WTC11 (cell line): ENCODE measurements around the gene TSKU. TPM values are rescaled to one million over a fixed set of nuclear protein-coding genes. Genes with fewer than 3 reads are reported as not detected.
"Not testable (repeated sequence)": the region's sequence is repeated elsewhere in the genome, so short reads cannot be mapped to it uniquely, and the experiment has no call there.

ENCODE experiments used
- ATAC-seq: fragments of 200-7000 bp; cut with Tn5 transposase; 2 replicates; pipeline ENCODE4 v1.10.0; 2021; ENCODE audit warnings: mild to moderate bottlenecking, moderate library complexity
- CTCF ChIA-PET: fragments of 300-600 bp; sonication (Branson Sonifier 250); formaldehyde crosslinking; loops from one replicate; lab custom pipeline; 2021; ENCODE audit warnings: antibody characterized with exemption; lab: Charles Lee
- POLR2A ChIA-PET: fragments of 350-600 bp; sonication (Branson Sonifier 250); formaldehyde crosslinking; loops from one replicate; lab custom pipeline; 2021; ENCODE audit warnings: antibody characterized with exemption; lab: Charles Lee
- DNase-seq: peaks from one replicate; pipeline ENCODE4 v3.0.0; 2021; ENCODE audit warnings: low spot score
- H3K27ac Mint-ChIP-seq: 2 replicates; pipeline ENCODE4 v1.8.0; 2021; ENCODE audit warnings: mixed read lengths
- H3K27me3 Mint-ChIP-seq: 2 replicates; pipeline ENCODE4 v1.8.0; 2021; ENCODE audit warnings: low read depth, mild to moderate bottlenecking, moderate library complexity, mixed read lengths
- H3K36me3 Mint-ChIP-seq: 2 replicates; pipeline ENCODE4 v1.8.0; 2021; ENCODE audit warnings: mixed read lengths
- H3K4me1 Mint-ChIP-seq: 2 replicates; pipeline ENCODE4 v1.8.0; 2022; ENCODE audit warnings: mixed read lengths
- H3K4me3 Mint-ChIP-seq: 2 replicates; pipeline ENCODE4 v1.8.0; 2021; ENCODE audit warnings: mild to moderate bottlenecking, moderate library complexity, mixed read lengths
- H3K9me3 Mint-ChIP-seq: 2 replicates; pipeline ENCODE4 v1.8.0; 2021; ENCODE audit warnings: mixed read lengths
- ELF4 ChIP-seq: sonication (generic); formaldehyde crosslinking; IDR thresholded peaks from 2 replicates; pipeline ENCODE4 v1.8.1; 2022; ENCODE audit warnings: low read depth, mild to moderate bottlenecking, moderate library complexity, missing genetic modification reagents
- EMX1 ChIP-seq: fragments of 250-450 bp; sonication (Bioruptor Pico); IDR thresholded peaks from 2 replicates; pipeline ENCODE4 v1.8.0; 2021; ENCODE audit warnings: mild to moderate bottlenecking
- ETV6 ChIP-seq: sonication (generic); formaldehyde crosslinking; IDR thresholded peaks from 2 replicates; pipeline ENCODE4 v1.8.1; 2022; ENCODE audit warnings: mild to moderate bottlenecking, missing genetic modification reagents
- GABPB1 ChIP-seq: sonication (generic); formaldehyde crosslinking; IDR thresholded peaks from 2 replicates; pipeline ENCODE4 v1.8.1; 2023; ENCODE audit warnings: mild to moderate bottlenecking, missing genetic modification reagents
- KAT7 ChIP-seq: sonication (generic); formaldehyde crosslinking; IDR thresholded peaks from 2 replicates; pipeline ENCODE4 v1.8.1; 2023; ENCODE audit warnings: missing genetic modification reagents, mild to moderate bottlenecking, borderline replicate concordance
- NFYB ChIP-seq: sonication (generic); formaldehyde crosslinking; conservative IDR thresholded peaks from 2 replicates; pipeline ENCODE4 v1.8.0; 2022; ENCODE audit warnings: low read depth, missing genetic modification reagents
- TEAD4 ChIP-seq: sonication (generic); formaldehyde crosslinking; IDR thresholded peaks from 2 replicates; pipeline ENCODE4 v1.8.0; 2022; ENCODE audit warnings: mild to moderate bottlenecking, missing genetic modification reagents
- ZBTB21 ChIP-seq: sonication (generic); formaldehyde crosslinking; IDR thresholded peaks from 2 replicates; pipeline ENCODE4 v1.8.1; 2023; ENCODE audit warnings: mild to moderate bottlenecking, missing genetic modification reagents, borderline replicate concordance
- total RNA-seq: library from RNA; stranded (reverse); gene quantifications from 3 replicates; pipeline ENCODE4 v1.2.3, GENCODE V29; 2021
- TF ChIP-seq, protein P1 (sequence below): sonication (generic); formaldehyde crosslinking; IDR thresholded peaks from 2 replicates; pipeline ENCODE4 v1.8.1; 2022; ENCODE audit warnings: mild to moderate bottlenecking, moderate library complexity, missing genetic modification reagents
- TF ChIP-seq, protein P2 (sequence below): sonication (generic); formaldehyde crosslinking; IDR thresholded peaks from 2 replicates; pipeline ENCODE4 v1.8.0; 2022; ENCODE audit warnings: mild to moderate bottlenecking, missing genetic modification reagents
- TF ChIP-seq, protein P3 (sequence below): sonication (generic); formaldehyde crosslinking; IDR thresholded peaks from 2 replicates; pipeline ENCODE4 v1.8.0; 2023; ENCODE audit warnings: missing genetic modification reagents, mild to moderate bottlenecking, borderline replicate concordance
- TF ChIP-seq, protein P4 (sequence below): fragments of 250-450 bp; sonication (Bioruptor Pico); IDR thresholded peaks from 2 replicates; pipeline ENCODE4 v1.9.0; 2021; ENCODE audit warnings: mild to moderate bottlenecking, borderline replicate concordance

TSKU gene
- total RNA-seq, 1 experiment from 2014 or later = 30.3 TPM

DNA sequence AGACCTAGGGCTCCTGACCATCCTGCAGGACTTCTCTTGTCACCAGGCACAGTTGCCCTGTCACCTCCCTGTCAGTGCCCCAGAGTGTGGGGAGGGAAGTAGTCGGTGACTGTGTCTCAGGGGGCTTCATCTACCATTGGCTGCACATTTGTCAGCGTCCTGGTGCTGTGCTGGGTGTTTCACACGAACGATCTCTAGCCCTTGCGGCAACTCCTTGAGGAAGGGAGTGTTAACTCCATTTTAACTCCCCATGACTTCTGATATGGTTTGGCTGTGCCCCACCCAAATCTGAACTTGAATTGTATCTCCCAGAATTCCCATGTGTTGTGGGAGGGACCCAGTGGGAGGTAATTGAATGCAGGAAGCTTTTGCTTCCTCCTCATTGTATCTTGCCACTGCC is 7.1 kb downstream of the TSKU start:
- Mint-ChIP-seq H3K27ac (peak overlapping the region; percentile 8; the same call in 1 of the 2 replicates), H3K9me3 (peaks cover 30% of the 10 kb centered on the region), H3K4me3 (no peak overlapping the region), H3K36me3 (peaks cover 36% of the 10 kb centered on the region), H3K4me1 (peaks cover 74% of the 10 kb centered on the region), H3K27me3 (no peaks in the 10 kb centered on the region)
- no peak for ATAC-seq
- CTCF ChIA-PET = interaction anchor here (0.7 kb wide), 1 partner anchor 92 kb away, joined by 3 read pairs; no protein-coding TSS in a partner anchor
- TF ChIP-seq, protein P1, sequence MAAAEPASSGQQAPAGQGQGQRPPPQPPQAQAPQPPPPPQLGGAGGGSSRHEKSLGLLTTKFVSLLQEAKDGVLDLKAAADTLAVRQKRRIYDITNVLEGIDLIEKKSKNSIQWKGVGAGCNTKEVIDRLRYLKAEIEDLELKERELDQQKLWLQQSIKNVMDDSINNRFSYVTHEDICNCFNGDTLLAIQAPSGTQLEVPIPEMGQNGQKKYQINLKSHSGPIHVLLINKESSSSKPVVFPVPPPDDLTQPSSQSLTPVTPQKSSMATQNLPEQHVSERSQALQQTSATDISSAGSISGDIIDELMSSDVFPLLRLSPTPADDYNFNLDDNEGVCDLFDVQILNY (CRISPR knock-in tag) = no peak
- no peak for TF ChIP-seq ELF4 (CRISPR knock-in tag)
- TF ChIP-seq, protein P2, sequence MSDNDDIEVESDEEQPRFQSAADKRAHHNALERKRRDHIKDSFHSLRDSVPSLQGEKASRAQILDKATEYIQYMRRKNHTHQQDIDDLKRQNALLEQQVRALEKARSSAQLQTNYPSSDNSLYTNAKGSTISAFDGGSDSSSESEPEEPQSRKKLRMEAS (CRISPR knock-in tag) = no peak
- TF ChIP-seq, all 79 proteins: peak for 0
- POLR2A ChIA-PET = no interaction called here
- no peak for DNase-seq

DNA sequence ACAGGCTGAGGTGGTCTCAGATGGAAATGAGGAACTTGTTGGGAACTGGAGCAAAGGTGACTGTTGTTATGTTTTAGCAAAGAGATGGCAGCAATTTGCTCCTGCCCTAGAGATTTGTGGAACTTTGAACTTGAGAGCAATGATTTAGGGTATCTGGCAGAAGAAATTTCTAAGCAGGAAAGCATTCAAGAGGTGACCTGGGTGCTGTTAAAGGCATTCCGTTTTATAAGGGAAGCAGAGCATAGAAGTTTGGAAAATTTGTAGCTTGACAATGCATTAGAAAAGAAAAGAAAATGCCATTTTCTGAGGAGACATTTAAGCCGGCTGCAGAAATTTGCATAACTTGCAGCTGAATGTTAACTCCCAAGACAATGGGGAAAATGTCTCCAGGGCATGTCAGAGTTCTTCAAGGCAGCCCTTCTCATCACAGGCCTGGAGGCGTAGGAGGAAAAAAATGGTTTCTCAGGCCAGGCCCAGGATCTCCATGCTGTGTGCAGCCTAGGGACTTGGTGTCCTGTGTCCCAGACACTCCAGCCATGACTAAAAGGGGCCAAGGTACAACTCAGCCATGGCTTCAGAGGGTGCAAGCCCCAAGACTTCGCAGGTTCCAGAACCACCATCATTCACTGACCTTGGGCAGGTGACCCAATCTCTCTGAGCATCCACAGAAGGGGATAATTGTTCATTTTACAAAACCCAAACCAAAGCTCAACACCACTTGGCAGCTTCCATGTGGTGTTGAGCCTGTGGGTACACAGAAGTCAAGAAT is 8.0 kb downstream of the TSKU start:
- POLR2A ChIA-PET = not testable (repeated sequence)
- CTCF ChIA-PET = interaction anchor here (2.0 kb wide), 1 partner anchor 57 kb away, joined by 5 read pairs; no protein-coding TSS in a partner anchor

DNA sequence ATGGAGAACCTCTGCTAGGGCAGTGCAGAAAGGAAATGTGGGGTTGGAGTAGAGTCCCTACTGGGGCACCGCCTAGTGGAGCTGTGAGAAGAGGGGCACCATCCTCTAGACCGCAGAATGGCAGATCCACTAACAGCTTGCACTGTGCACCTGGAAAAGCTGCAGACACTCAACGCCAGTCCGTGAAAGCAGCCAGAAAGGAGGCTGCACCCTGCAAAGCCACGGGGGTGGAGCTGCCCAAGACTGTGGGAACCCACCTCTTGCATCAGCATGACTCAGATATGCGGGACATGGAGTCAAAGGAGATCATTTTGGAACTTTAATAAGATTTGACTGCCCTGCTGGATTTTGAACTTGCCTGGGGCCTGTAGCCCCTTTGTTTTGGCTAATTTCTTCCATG is 8.7 kb downstream of the TSKU start:
- Mint-ChIP-seq H3K4me3 (no peak overlapping the region), H3K36me3 (peaks cover 44% of the 10 kb centered on the region), H3K9me3 (peaks cover 30% of the 10 kb centered on the region), H3K4me1 (peaks cover 59% of the 10 kb centered on the region), H3K27ac (no peak overlapping the region), H3K27me3 (no peaks in the 10 kb centered on the region)
- ATAC-seq (no peak), DNase-seq (no peak)
- TF ChIP-seq GABPB1 (CRISPR knock-in tag) (peak; percentile 74), KAT7 (CRISPR knock-in tag) (no peak)
- ChIA-PET POLR2A (no interaction called here), CTCF (interaction anchor here (2.0 kb wide), 1 partner anchor 58 kb away, joined by 5 read pairs; no protein-coding TSS in a partner anchor)

More for the DNA sequence above, 8.0 kb downstream of the TSKU start:
- not testable (repeated sequence) for ATAC-seq, H3K4me3 Mint-ChIP-seq, DNase-seq, H3K27ac Mint-ChIP-seq, H3K27me3 Mint-ChIP-seq
- Mint-ChIP-seq H3K4me1 (peaks cover 65% of the 10 kb centered on the region), H3K9me3 (peaks cover 30% of the 10 kb centered on the region), H3K36me3 (peaks cover 42% of the 10 kb centered on the region)

DNA sequence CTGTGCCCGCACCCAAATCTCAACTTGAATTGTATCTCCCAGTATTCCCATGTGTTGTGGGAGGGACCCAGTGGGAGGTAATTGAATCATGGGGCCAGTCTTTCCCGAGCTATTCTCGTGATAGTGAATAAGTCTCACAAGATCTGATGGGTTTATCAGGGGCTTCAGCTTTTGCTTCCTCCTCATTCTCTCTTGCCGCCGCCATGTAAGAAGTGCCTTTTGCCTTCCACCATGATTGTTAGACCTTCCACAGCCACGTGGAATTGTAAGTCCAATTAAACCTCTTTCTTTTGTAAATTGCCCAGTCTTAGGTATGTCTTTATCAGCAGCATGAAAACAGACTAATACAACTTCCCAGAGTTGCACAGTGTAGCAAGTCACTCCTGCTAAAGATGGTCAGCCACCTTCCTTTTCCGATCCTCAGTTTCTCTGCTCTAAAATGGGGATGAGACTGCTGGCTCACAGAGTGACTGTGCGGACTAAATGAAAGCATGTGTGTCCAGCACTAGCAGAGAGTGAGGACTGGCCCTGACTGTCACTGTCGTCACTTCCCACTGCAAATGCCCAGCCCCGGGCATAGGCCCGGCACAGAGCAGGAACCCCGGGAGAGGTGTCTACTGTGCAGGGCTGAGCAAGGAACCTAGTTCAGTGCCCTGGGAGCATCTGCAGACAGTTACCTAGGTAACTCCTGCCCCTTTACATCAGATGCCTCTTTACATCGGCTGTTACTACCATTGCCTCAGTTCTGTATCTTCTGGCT is 9.5 kb downstream of the TSKU start:
- H3K4me1 Mint-ChIP-seq = peaks cover 51% of the 10 kb centered on the region
- H3K4me3 Mint-ChIP-seq = no peak overlapping the region
- ATAC-seq = no peak
- H3K9me3 Mint-ChIP-seq = peaks cover 30% of the 10 kb centered on the region
- no peak for DNase-seq
- no peaks in the 10 kb centered on the region for H3K27me3 Mint-ChIP-seq
- no peak for TF ChIP-seq TEAD4
- no peak for TF ChIP-seq NFYB (CRISPR knock-in tag)
- TF ChIP-seq EMX1 (CRISPR knock-in tag) = no peak
- TF ChIP-seq, protein P3, sequence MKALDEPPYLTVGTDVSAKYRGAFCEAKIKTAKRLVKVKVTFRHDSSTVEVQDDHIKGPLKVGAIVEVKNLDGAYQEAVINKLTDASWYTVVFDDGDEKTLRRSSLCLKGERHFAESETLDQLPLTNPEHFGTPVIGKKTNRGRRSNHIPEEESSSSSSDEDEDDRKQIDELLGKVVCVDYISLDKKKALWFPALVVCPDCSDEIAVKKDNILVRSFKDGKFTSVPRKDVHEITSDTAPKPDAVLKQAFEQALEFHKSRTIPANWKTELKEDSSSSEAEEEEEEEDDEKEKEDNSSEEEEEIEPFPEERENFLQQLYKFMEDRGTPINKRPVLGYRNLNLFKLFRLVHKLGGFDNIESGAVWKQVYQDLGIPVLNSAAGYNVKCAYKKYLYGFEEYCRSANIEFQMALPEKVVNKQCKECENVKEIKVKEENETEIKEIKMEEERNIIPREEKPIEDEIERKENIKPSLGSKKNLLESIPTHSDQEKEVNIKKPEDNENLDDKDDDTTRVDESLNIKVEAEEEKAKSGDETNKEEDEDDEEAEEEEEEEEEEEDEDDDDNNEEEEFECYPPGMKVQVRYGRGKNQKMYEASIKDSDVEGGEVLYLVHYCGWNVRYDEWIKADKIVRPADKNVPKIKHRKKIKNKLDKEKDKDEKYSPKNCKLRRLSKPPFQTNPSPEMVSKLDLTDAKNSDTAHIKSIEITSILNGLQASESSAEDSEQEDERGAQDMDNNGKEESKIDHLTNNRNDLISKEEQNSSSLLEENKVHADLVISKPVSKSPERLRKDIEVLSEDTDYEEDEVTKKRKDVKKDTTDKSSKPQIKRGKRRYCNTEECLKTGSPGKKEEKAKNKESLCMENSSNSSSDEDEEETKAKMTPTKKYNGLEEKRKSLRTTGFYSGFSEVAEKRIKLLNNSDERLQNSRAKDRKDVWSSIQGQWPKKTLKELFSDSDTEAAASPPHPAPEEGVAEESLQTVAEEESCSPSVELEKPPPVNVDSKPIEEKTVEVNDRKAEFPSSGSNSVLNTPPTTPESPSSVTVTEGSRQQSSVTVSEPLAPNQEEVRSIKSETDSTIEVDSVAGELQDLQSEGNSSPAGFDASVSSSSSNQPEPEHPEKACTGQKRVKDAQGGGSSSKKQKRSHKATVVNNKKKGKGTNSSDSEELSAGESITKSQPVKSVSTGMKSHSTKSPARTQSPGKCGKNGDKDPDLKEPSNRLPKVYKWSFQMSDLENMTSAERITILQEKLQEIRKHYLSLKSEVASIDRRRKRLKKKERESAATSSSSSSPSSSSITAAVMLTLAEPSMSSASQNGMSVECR (CRISPR knock-in tag) = no peak
- TF ChIP-seq ZBTB21 (CRISPR knock-in tag) = no peak
- TF ChIP-seq, protein P4, sequence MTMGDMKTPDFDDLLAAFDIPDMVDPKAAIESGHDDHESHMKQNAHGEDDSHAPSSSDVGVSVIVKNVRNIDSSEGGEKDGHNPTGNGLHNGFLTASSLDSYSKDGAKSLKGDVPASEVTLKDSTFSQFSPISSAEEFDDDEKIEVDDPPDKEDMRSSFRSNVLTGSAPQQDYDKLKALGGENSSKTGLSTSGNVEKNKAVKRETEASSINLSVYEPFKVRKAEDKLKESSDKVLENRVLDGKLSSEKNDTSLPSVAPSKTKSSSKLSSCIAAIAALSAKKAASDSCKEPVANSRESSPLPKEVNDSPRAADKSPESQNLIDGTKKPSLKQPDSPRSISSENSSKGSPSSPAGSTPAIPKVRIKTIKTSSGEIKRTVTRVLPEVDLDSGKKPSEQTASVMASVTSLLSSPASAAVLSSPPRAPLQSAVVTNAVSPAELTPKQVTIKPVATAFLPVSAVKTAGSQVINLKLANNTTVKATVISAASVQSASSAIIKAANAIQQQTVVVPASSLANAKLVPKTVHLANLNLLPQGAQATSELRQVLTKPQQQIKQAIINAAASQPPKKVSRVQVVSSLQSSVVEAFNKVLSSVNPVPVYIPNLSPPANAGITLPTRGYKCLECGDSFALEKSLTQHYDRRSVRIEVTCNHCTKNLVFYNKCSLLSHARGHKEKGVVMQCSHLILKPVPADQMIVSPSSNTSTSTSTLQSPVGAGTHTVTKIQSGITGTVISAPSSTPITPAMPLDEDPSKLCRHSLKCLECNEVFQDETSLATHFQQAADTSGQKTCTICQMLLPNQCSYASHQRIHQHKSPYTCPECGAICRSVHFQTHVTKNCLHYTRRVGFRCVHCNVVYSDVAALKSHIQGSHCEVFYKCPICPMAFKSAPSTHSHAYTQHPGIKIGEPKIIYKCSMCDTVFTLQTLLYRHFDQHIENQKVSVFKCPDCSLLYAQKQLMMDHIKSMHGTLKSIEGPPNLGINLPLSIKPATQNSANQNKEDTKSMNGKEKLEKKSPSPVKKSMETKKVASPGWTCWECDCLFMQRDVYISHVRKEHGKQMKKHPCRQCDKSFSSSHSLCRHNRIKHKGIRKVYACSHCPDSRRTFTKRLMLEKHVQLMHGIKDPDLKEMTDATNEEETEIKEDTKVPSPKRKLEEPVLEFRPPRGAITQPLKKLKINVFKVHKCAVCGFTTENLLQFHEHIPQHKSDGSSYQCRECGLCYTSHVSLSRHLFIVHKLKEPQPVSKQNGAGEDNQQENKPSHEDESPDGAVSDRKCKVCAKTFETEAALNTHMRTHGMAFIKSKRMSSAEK (CRISPR knock-in tag) = no peak
- TF ChIP-seq ETV6 (CRISPR knock-in tag) = no peak
- peak overlapping the region; percentile 57 for H3K27ac Mint-ChIP-seq
- POLR2A ChIA-PET = no interaction called here
- H3K36me3 Mint-ChIP-seq = peaks cover 44% of the 10 kb centered on the region
- CTCF ChIA-PET = interaction anchor here (0.6 to 2.0 kb wide), 8 partner anchors 11 to 254 kb away, joined by 3 to 10 read pairs (median 4); no protein-coding TSS in a partner anchor
